ENCODE results near the gene CFAP65. TPM values are rescaled to one million over a fixed set of nuclear protein-coding genes. Genes with fewer than 3 reads are reported as not detected.

The CFAP65 gene
- polyA plus RNA-seq, 1 donor (not counting 4 experiments of a cell fraction or from before 2014, with no cell fraction given), result not detected

GRCh38 chr2:219020604-219021365, 20.5 kb downstream of the CFAP65 start:
- dilution Hi-C loops (cut with MboI; ENCODE audit: extremely low pct_ligation_motif_present, low sequenced_read_pairs), result no loop called here
- Histone ChIP-seq H3K4me2 (ENCODE audit: control insufficient read depth, extremely low read depth, insufficient read depth, low read depth, low read length) (no peak overlapping the region), H4K20me1 (ENCODE audit: control insufficient read depth, extremely low read depth, insufficient read depth, low read length) (no peaks in the 10 kb centered on the region), H3K4me1 (ENCODE audit: control insufficient read depth, extremely low read depth, insufficient read depth, low read length) (no peaks in the 10 kb centered on the region), H3K79me2 (ENCODE audit: control insufficient read depth, insufficient read depth, low read length) (no peaks in the 10 kb centered on the region), H3K36me3 (ENCODE audit: control insufficient read depth in 2 of 2, extremely low read depth in 1 of 2, insufficient read depth in 2 of 2, low read length in 2 of 2) (no peaks in the 10 kb centered on the region), H2AFZ (ENCODE audit: control insufficient read depth, low read length) (no peak overlapping the region), H3K27ac (ENCODE audit: control insufficient read depth, insufficient read depth, low read length) (no peak overlapping the region), H3K27me3 (ENCODE audit: control insufficient read depth, extremely low read depth, insufficient read depth, low read length) (peaks cover 28% of the 10 kb centered on the region), H3K9ac (ENCODE audit: control insufficient read depth, extremely low read depth, insufficient read depth, low read length) (no peak overlapping the region), H3K9me1 (ENCODE audit: control insufficient read depth, extremely low read depth, insufficient read depth, low read length) (no peaks in the 10 kb centered on the region), H3K4me3 (ENCODE audit: control insufficient read depth in 2 of 3, extremely low read depth in 1 of 3, insufficient read depth in 2 of 3, low read depth in 1 of 3, low read length in 3 of 3) (no peak overlapping the region), H3K9me3 (ENCODE audit: control insufficient read depth, low read depth, low read length) (no peaks in the 10 kb centered on the region)
- TF ChIP-seq CTCF (optimal IDR thresholded peaks at IDR 0.05 in 1 of 3, IDR thresholded peaks at IDR 0.05 in 1 of 3, conservative IDR thresholded peaks at IDR 0.05 in 1 of 3; ENCODE audit: extremely low read depth in 1 of 3, insufficient read depth in 2 of 3, low read length in 3 of 3), result no peak
- TF ChIP-seq EZH2 (IDR thresholded peaks at IDR 0.05; ENCODE audit: low read length), result no peak
- FAIRE-seq (no peak), DNase-seq (ENCODE audit: low read depth, low spot score) (no peak)

DNA sequence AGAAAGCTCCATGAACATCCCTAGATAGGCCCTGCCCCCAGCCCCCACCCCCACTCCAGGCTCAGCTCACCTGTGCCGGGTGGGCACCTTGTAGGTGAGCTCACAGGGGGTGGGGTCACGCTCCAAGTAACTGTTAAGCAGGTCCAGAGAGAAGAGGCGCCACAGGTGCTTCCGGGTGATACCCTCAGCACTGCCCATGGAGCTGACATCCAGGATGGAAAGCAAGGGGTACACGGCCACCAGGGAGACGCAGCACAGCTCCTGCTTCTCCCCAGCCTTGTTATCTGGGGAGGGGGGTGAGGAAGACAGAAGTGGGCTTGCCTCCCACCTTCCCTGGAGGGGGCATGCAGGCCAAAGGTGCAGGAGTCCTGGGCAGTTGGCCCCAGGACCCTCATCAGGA, 21.9 kb downstream of the CFAP65 start:
- Histone ChIP-seq H3K79me2 (ENCODE audit: control insufficient read depth, insufficient read depth, low read length) (no peaks in the 10 kb centered on the region), H3K9ac (ENCODE audit: control insufficient read depth, extremely low read depth, insufficient read depth, low read length) (no peak overlapping the region), H2AFZ (ENCODE audit: control insufficient read depth, low read length) (no peak overlapping the region), H3K27ac (ENCODE audit: control insufficient read depth, insufficient read depth, low read length) (no peak overlapping the region), H3K36me3 (ENCODE audit: control insufficient read depth in 2 of 2, extremely low read depth in 1 of 2, insufficient read depth in 2 of 2, low read length in 2 of 2) (no peaks in the 10 kb centered on the region), H3K4me2 (ENCODE audit: control insufficient read depth, extremely low read depth, insufficient read depth, low read depth, low read length) (no peak overlapping the region), H4K20me1 (ENCODE audit: control insufficient read depth, extremely low read depth, insufficient read depth, low read length) (no peaks in the 10 kb centered on the region), H3K4me1 (ENCODE audit: control insufficient read depth, extremely low read depth, insufficient read depth, low read length) (no peaks in the 10 kb centered on the region), H3K9me3 (ENCODE audit: control insufficient read depth, low read depth, low read length) (no peaks in the 10 kb centered on the region), H3K9me1 (ENCODE audit: control insufficient read depth, extremely low read depth, insufficient read depth, low read length) (no peaks in the 10 kb centered on the region), H3K4me3 (ENCODE audit: control insufficient read depth in 2 of 3, extremely low read depth in 1 of 3, insufficient read depth in 2 of 3, low read depth in 1 of 3, low read length in 3 of 3) (no peak overlapping the region), H3K27me3 (ENCODE audit: control insufficient read depth, extremely low read depth, insufficient read depth, low read length) (peaks cover 20% of the 10 kb centered on the region)
- FAIRE-seq, result no peak
- no peak for DNase-seq (ENCODE audit: low read depth, low spot score)
- TF ChIP-seq EZH2 (IDR thresholded peaks at IDR 0.05; ENCODE audit: low read length) (no peak), CTCF (optimal IDR thresholded peaks at IDR 0.05 in 1 of 3, IDR thresholded peaks at IDR 0.05 in 1 of 3, conservative IDR thresholded peaks at IDR 0.05 in 1 of 3; ENCODE audit: extremely low read depth in 1 of 3, insufficient read depth in 2 of 3, low read length in 3 of 3) (no peak)
- dilution Hi-C loops (cut with MboI; ENCODE audit: extremely low pct_ligation_motif_present, low sequenced_read_pairs), result no loop called here

Data from keratinocyte (primary cell).